ENCODE data around the gene TMEM131.

DNA sequence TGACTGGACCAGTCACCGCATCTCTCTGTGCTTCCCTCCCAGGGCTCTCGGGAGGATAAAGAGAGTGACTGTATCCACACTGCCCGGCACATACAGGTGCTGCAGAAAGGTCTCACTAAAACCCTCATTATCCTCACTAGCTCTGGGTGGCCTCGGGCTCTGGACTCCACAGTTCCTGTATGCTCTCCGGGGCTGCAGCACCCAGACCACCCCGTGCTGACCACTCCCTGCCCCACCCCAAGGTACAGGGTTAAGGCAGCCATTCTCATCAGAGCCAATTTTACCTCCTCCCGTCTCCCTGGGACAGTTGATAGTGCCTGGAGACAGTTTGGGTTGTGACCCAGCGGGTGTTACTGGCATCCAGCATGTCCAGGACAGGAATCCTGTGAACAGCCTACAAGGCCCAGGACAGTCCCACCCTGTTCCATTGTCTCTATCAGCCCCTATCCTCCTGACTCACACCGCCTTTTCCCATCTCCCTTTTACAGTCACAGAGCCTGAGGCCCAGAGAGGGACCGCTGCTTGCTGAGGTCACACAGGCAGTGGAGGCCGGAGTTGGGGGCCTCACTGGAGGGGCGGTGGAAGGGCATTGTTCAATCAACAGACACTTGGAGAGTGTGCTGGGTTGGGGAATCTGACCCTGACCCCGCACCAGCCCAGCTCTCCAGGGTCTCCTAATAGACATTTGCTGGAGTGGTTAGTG lies 280.6 kb downstream of the TMEM131 start:
- TF ChIP-seq, protein P1, sequence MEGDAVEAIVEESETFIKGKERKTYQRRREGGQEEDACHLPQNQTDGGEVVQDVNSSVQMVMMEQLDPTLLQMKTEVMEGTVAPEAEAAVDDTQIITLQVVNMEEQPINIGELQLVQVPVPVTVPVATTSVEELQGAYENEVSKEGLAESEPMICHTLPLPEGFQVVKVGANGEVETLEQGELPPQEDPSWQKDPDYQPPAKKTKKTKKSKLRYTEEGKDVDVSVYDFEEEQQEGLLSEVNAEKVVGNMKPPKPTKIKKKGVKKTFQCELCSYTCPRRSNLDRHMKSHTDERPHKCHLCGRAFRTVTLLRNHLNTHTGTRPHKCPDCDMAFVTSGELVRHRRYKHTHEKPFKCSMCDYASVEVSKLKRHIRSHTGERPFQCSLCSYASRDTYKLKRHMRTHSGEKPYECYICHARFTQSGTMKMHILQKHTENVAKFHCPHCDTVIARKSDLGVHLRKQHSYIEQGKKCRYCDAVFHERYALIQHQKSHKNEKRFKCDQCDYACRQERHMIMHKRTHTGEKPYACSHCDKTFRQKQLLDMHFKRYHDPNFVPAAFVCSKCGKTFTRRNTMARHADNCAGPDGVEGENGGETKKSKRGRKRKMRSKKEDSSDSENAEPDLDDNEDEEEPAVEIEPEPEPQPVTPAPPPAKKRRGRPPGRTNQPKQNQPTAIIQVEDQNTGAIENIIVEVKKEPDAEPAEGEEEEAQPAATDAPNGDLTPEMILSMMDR (conservative IDR thresholded peaks at IDR 0.05; ENCODE audit: low read depth in 2 of 2) = no peak
- no peak for TF ChIP-seq EZH2phosphoT487 (IDR thresholded peaks at IDR 0.05; ENCODE audit: unreplicated experiment)
- TF ChIP-seq, protein P2, sequence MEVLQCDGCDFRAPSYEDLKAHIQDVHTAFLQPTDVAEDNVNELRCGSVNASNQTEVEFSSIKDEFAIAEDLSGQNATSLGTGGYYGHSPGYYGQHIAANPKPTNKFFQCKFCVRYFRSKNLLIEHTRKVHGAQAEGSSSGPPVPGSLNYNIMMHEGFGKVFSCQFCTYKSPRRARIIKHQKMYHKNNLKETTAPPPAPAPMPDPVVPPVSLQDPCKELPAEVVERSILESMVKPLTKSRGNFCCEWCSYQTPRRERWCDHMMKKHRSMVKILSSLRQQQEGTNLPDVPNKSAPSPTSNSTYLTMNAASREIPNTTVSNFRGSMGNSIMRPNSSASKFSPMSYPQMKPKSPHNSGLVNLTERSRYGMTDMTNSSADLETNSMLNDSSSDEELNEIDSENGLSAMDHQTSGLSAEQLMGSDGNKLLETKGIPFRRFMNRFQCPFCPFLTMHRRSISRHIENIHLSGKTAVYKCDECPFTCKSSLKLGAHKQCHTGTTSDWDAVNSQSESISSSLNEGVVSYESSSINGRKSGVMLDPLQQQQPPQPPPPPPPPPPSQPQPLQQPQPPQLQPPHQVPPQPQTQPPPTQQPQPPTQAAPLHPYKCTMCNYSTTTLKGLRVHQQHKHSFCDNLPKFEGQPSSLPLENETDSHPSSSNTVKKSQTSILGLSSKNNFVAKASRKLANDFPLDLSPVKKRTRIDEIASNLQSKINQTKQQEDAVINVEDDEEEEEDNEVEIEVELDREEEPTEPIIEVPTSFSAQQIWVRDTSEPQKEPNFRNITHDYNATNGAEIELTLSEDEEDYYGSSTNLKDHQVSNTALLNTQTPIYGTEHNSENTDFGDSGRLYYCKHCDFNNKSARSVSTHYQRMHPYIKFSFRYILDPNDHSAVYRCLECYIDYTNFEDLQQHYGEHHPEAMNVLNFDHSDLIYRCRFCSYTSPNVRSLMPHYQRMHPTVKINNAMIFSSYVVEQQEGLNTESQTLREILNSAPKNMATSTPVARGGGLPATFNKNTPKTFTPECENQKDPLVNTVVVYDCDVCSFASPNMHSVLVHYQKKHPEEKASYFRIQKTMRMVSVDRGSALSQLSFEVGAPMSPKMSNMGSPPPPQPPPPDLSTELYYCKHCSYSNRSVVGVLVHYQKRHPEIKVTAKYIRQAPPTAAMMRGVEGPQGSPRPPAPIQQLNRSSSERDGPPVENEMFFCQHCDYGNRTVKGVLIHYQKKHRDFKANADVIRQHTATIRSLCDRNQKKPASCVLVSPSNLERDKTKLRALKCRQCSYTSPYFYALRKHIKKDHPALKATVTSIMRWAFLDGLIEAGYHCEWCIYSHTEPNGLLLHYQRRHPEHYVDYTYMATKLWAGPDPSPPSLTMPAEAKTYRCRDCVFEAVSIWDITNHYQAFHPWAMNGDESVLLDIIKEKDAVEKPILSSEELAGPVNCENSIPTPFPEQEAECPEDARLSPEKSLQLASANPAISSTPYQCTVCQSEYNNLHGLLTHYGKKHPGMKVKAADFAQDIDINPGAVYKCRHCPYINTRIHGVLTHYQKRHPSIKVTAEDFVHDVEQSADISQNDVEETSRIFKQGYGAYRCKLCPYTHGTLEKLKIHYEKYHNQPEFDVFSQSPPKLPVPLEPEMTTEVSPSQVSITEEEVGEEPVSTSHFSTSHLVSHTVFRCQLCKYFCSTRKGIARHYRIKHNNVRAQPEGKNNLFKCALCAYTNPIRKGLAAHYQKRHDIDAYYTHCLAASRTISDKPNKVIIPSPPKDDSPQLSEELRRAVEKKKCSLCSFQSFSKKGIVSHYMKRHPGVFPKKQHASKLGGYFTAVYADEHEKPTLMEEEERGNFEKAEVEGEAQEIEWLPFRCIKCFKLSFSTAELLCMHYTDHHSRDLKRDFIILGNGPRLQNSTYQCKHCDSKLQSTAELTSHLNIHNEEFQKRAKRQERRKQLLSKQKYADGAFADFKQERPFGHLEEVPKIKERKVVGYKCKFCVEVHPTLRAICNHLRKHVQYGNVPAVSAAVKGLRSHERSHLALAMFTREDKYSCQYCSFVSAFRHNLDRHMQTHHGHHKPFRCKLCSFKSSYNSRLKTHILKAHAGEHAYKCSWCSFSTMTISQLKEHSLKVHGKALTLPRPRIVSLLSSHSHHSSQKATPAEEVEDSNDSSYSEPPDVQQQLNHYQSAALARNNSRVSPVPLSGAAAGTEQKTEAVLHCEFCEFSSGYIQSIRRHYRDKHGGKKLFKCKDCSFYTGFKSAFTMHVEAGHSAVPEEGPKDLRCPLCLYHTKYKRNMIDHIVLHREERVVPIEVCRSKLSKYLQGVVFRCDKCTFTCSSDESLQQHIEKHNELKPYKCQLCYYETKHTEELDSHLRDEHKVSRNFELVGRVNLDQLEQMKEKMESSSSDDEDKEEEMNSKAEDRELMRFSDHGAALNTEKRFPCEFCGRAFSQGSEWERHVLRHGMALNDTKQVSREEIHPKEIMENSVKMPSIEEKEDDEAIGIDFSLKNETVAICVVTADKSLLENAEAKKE (CRISPR knock-in tag; IDR thresholded peaks at IDR 0.05) = no peak
- TF ChIP-seq POLR2AphosphoS5 (IDR thresholded peaks at IDR 0.05; ENCODE audit: low read depth) = no peak
- TF ChIP-seq NANOG (IDR thresholded peaks at IDR 0.05; ENCODE audit: borderline replicate concordance) = no peak
- TF ChIP-seq CREB1 (CRISPR knock-in tag; IDR thresholded peaks at IDR 0.05; ENCODE audit: low read depth) = no peak
- TF ChIP-seq EZH2 (IDR thresholded peaks at IDR 0.05; ENCODE audit: low read depth, unreplicated experiment) = no peak
- TF ChIP-seq, protein P3, sequence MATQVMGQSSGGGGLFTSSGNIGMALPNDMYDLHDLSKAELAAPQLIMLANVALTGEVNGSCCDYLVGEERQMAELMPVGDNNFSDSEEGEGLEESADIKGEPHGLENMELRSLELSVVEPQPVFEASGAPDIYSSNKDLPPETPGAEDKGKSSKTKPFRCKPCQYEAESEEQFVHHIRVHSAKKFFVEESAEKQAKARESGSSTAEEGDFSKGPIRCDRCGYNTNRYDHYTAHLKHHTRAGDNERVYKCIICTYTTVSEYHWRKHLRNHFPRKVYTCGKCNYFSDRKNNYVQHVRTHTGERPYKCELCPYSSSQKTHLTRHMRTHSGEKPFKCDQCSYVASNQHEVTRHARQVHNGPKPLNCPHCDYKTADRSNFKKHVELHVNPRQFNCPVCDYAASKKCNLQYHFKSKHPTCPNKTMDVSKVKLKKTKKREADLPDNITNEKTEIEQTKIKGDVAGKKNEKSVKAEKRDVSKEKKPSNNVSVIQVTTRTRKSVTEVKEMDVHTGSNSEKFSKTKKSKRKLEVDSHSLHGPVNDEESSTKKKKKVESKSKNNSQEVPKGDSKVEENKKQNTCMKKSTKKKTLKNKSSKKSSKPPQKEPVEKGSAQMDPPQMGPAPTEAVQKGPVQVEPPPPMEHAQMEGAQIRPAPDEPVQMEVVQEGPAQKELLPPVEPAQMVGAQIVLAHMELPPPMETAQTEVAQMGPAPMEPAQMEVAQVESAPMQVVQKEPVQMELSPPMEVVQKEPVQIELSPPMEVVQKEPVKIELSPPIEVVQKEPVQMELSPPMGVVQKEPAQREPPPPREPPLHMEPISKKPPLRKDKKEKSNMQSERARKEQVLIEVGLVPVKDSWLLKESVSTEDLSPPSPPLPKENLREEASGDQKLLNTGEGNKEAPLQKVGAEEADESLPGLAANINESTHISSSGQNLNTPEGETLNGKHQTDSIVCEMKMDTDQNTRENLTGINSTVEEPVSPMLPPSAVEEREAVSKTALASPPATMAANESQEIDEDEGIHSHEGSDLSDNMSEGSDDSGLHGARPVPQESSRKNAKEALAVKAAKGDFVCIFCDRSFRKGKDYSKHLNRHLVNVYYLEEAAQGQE (IDR thresholded peaks at IDR 0.05; ENCODE audit: unreplicated experiment) = no peak
